ENCODE data around the gene ULK1.

GRCh38 chr12:131911028-131911650 lies 16.7 kb downstream of the ULK1 start:
- TF ChIP-seq CTCF (IDR thresholded peaks at IDR 0.05): no peak
- no peak for TF ChIP-seq POLR2A (IDR thresholded peaks at IDR 0.05)
- no peak for TF ChIP-seq EP300 (IDR thresholded peaks at IDR 0.05)
- no peak for TF ChIP-seq POLR2AphosphoS5 (IDR thresholded peaks at IDR 0.05)
